HL-60/S4 treated with retinoic acid at 250 ng/mL for 4 days and 3 days (cell line): ENCODE data around the gene AIPL1.

Experiments used
- in situ Hi-C: fragments of 300-500 bp; cut with MboI; formaldehyde crosslinking; loops from 2 replicates; pipeline ENCODE4 v1.7.0; 2022; ENCODE audit warnings: low sequenced_read_pairs

Gene AIPL1

GRCh38 chr17:6453279-6454024 lies 18.5 kb upstream of the AIPL1 start:
- in situ Hi-C loops: loop anchor here (25.0 kb wide), 1 partner anchor 559 kb away; the partner anchor contains the start of genes BCL6B and RNASEK

- in situ Hi-C loops: loop anchor here (25.0 kb wide), 1 partner anchor 560 kb away; the partner anchor contains the start of genes BCL6B and RNASEK
Measured at GRCh38 chr17:6452471-6453266, 17.7 kb upstream of the AIPL1 start.

GRCh38 chr17:6450926-6451832 lies 16.3 kb upstream of the AIPL1 start:
- in situ Hi-C loops: loop anchor here (25.0 kb wide), 1 partner anchor 561 kb away; the partner anchor contains the start of genes BCL6B and RNASEK

- in situ Hi-C loops: no loop called here
Measured at GRCh38 chr17:6449307-6449706, 14.4 kb upstream of the AIPL1 start.

- in situ Hi-C loops: no loop called here
Measured at GRCh38 chr17:6448473-6448872, 13.6 kb upstream of the AIPL1 start.

GRCh38 chr17:6446516-6447100 lies 11.7 kb upstream of the AIPL1 start:
- in situ Hi-C loops: no loop called here

- in situ Hi-C loops: no loop called here
Measured at GRCh38 chr17:6444571-6445335, 9.8 kb upstream of the AIPL1 start.

- in situ Hi-C loops: no loop called here
Measured at GRCh38 chr17:6443692-6444570, 9.0 kb upstream of the AIPL1 start, which contains the start of gene PIMREG. Gene PIMREG (plus strand): TSS chr17:6444455. CDS start chr17:6445111, 656 bp downstream.

GRCh38 chr17:6442775-6443174 lies 7.9 kb upstream of the AIPL1 start:
- in situ Hi-C loops: no loop called here

GRCh38 chr17:6439951-6440350 lies 5.0 kb upstream of the AIPL1 start:
- in situ Hi-C loops: loop anchor here (10.0 kb wide), 1 partner anchor 855 kb away; the partner anchor contains the start of gene NLRP1

GRCh38 chr17:6437956-6438355 lies 3.0 kb upstream of the AIPL1 start:
- in situ Hi-C loops: loop anchor here (10.0 kb wide), 1 partner anchor 853 kb away; the partner anchor contains the start of gene NLRP1

GRCh38 chr17:6437466-6437865 lies 2.5 kb upstream of the AIPL1 start:
- in situ Hi-C loops: loop anchor here (10.0 kb wide), 1 partner anchor 853 kb away; the partner anchor contains the start of gene NLRP1

- in situ Hi-C loops: loop anchor here (10.0 kb wide), 1 partner anchor 851 kb away; the partner anchor contains the start of gene NLRP1
Measured at GRCh38 chr17:6435968-6436367, 1.0 kb upstream of the AIPL1 start.

GRCh38 chr17:6430769-6431168 lies 4.2 kb downstream of the AIPL1 start:
- in situ Hi-C loops: loop anchor here (10.0 kb wide), 1 partner anchor 846 kb away; the partner anchor contains the start of gene NLRP1

- in situ Hi-C loops: no loop called here
Measured at GRCh38 chr17:6429266-6429665, 5.7 kb downstream of the AIPL1 start.

- in situ Hi-C loops: no loop called here
Measured at GRCh38 chr17:6428207-6428965, 6.5 kb downstream of the AIPL1 start.

GRCh38 chr17:6427279-6427781 lies 7.6 kb downstream of the AIPL1 start:
- in situ Hi-C loops: no loop called here
